GM23248 (cell line): ENCODE results near the gene ACACB.

Experiments used
- EZH2 ChIP-seq: fragments of 200-600 bp; sonication (generic); IDR thresholded peaks from 2 replicates; pipeline ENCODE4 v1.6.1; 2018; ENCODE audit warnings: antibody characterized with exemption, mild to moderate bottlenecking; ENCODE audit not compliant: insufficient read depth, poor library complexity, severe bottlenecking
- EZH2phosphoT487 ChIP-seq: fragments of 200-600 bp; sonication (generic); IDR thresholded peaks from 2 replicates; pipeline ENCODE4 v1.6.1; 2018; ENCODE audit warnings: antibody characterized with exemption, moderate library complexity, mild to moderate bottlenecking, low read depth; ENCODE audit not compliant: insufficient read depth

DNA sequence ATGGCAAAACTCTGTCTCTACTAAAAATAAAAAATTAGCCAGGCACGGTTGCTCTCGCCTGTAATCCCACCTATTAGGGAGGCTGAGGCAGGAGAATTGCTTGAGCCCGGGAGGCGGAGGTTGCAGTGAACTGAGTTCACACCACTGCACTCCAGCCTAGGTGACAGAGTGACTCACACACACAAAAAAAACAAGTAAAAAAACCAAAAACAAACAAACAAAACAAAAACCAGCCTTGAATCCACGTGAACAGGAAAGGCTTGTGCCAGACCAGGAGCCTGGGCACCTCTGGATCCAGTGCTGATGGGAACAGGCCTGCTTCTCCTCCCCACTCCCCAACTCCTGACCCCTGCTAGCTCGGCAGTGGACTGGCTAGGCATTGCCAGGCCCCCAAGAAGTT lies 189.2 kb downstream of the ACACB start:
- TF ChIP-seq EZH2 (no peak), EZH2phosphoT487 (no peak)
